ENCODE data around the gene SNCB.
A peak's percentile ranks its signal among the peaks of the same experiment; 100 is the strongest.

The SNCB gene

GRCh38 chr5:176629853-176630680, at the start of gene SNCB, which contains the start of gene EIF4E1B:
Gene SNCB (minus strand): TSS chr5:176630534. CDS start chr5:176629654, 880 bp downstream.
Gene EIF4E1B (plus strand): TSS chr5:176630675. CDS start chr5:176642788, 12,113 bp downstream.
- peak; percentile 45 to 52 for DNase-seq (ENCODE audit: low read depth in 2 of 2)

GRCh38 chr5:176679365-176680225, 49.3 kb upstream of the SNCB start:
- no peak for DNase-seq (ENCODE audit: low read depth in 2 of 2)

- DNase-seq (ENCODE audit: low read depth in 2 of 2): no peak
These were observed 48.2 kb upstream of the SNCB start for GRCh38 chr5:176678584-176678983.

GRCh38 chr5:176677209-176677939, 47.0 kb upstream of the SNCB start:
- no peak for DNase-seq (ENCODE audit: low read depth in 2 of 2)

GRCh38 chr5:176676361-176676824, 46.1 kb upstream of the SNCB start:
- DNase-seq (ENCODE audit: low read depth in 2 of 2): no peak

- no peak for DNase-seq (ENCODE audit: low read depth in 2 of 2)
These were observed 45.5 kb upstream of the SNCB start for GRCh38 chr5:176675676-176676360.

GRCh38 chr5:176674799-176675198, 44.5 kb upstream of the SNCB start:
- DNase-seq (ENCODE audit: low read depth in 2 of 2): no peak

- no peak for DNase-seq (ENCODE audit: low read depth in 2 of 2)
These were observed 43.6 kb upstream of the SNCB start for GRCh38 chr5:176673651-176674583.

GRCh38 chr5:176671890-176672747, 41.8 kb upstream of the SNCB start:
- no peak for DNase-seq (ENCODE audit: low read depth in 2 of 2)

GRCh38 chr5:176671399-176671798, 41.1 kb upstream of the SNCB start:
- no peak for DNase-seq (ENCODE audit: low read depth in 2 of 2)

GRCh38 chr5:176670449-176670848, 40.1 kb upstream of the SNCB start:
- DNase-seq (ENCODE audit: low read depth in 2 of 2): no peak

- no peak for DNase-seq (ENCODE audit: low read depth in 2 of 2)
These were observed 37.3 kb upstream of the SNCB start for GRCh38 chr5:176667637-176668036.

- no peak for DNase-seq (ENCODE audit: low read depth in 2 of 2)
These were observed 35.2 kb upstream of the SNCB start for GRCh38 chr5:176665517-176665916.

GRCh38 chr5:176664886-176665285, 34.6 kb upstream of the SNCB start:
- no peak for DNase-seq (ENCODE audit: low read depth in 2 of 2)

GRCh38 chr5:176664479-176664878, 34.1 kb upstream of the SNCB start:
- no peak for DNase-seq (ENCODE audit: low read depth in 2 of 2)

- DNase-seq (ENCODE audit: low read depth in 2 of 2): no peak
These were observed 33.2 kb upstream of the SNCB start for GRCh38 chr5:176663566-176663965.

GRCh38 chr5:176662371-176663333, 32.3 kb upstream of the SNCB start:
- DNase-seq (ENCODE audit: low read depth in 2 of 2): no peak

GRCh38 chr5:176661676-176662075, 31.3 kb upstream of the SNCB start:
- no peak for DNase-seq (ENCODE audit: low read depth in 2 of 2)

Measured in stimulated activated CD8-positive, alpha-beta memory T cell treated with anti-CD3 and anti-CD28 coated beads, Interleukin-15, amount 100 ng/mL, for 48 hours (primary cell).